Nephron (organoid): ENCODE results near the gene GTF3C4.

Experiments used
- H3K27ac Mint-ChIP-seq, 3 experiments: 2 replicates each; pipeline ENCODE4 v1.8.0; 2020; ENCODE audit warnings: mixed read lengths in 3 of 3, mild to moderate bottlenecking in 2 of 3, moderate library complexity in 1 of 3
- H3K27me3 Mint-ChIP-seq: 2 replicates; pipeline ENCODE4 v1.8.0; 2021; ENCODE audit warnings: low read depth, mild to moderate bottlenecking, moderate library complexity, mixed read lengths
- H3K36me3 Mint-ChIP-seq: 2 replicates; pipeline ENCODE4 v1.8.0; 2020; ENCODE audit warnings: low read depth, mixed read lengths
- H3K4me1 Mint-ChIP-seq: 2 replicates; pipeline ENCODE4 v1.8.0; 2020; ENCODE audit warnings: mixed read lengths
- H3K4me3 Mint-ChIP-seq, 3 experiments: 2 replicates each; pipeline ENCODE4 v1.8.0; 2020; ENCODE audit warnings: mild to moderate bottlenecking in 3 of 3, mixed read lengths in 3 of 3, moderate library complexity in 2 of 3
- H3K9me3 Mint-ChIP-seq: 2 replicates; pipeline ENCODE4 v1.8.0; 2020; ENCODE audit warnings: mixed read lengths
- CTCF ChIP-seq, 3 experiments: fragments of 200-600 bp; sonication (generic); IDR thresholded peaks; one replicate each; pipeline ENCODE4 v1.5.0; 2021; ENCODE audit warnings: antibody characterized with exemption in 3 of 3; ENCODE audit not compliant: unreplicated experiment in 3 of 3

GTF3C4 gene

DNA sequence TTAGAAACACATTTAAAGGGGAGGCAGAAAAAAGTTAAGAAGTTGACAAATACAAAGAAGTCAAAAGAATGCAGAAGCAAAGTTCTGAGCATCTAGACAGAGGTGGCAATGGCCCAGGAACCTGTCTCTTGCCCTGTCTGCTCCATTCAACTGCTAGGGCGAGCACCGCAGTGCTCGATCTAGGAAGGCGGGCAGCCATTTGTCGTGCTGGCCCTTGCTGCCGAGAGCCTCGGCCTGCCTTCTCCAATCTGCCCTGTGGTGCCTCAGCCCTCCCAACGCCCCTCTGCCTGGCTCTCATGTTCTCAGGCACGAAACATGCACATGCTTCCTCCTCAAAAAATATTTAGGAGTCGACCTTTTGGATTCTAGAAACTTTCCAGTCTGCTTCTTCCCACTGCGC is 42.7 kb upstream of the GTF3C4 start:
- H3K27ac Mint-ChIP-seq = no peak overlapping the region
- peaks cover 8% of the 10 kb centered on the region for H3K27me3 Mint-ChIP-seq
- no peak for TF ChIP-seq CTCF (IDR thresholded peaks at IDR 0.05; ENCODE audit: unreplicated experiment in 3 of 3)
- H3K9me3 Mint-ChIP-seq = no peaks in the 10 kb centered on the region
- H3K4me3 Mint-ChIP-seq = no peak overlapping the region
- peaks cover 75% of the 10 kb centered on the region for H3K36me3 Mint-ChIP-seq
- peaks cover under 1% of the 10 kb centered on the region for H3K4me1 Mint-ChIP-seq

DNA sequence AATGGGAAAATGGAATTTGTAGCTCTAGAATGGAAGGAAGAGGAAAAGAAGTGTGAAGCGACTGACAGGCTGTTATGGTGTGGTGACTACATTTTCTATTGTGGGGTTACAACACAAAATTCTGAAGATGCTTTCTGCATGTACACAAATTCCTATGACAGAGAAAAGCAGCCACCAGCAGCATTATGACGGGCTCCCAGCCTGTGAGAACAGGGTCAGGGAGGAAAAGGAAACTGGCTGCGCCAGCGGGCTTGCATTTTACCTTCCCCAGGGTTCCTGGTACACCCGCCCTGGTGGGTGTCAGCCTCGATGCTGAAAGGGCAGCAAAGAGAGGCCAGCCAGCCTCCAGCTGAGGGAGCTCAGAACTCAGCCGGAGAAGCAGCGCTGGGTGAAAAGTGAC is 41.5 kb upstream of the GTF3C4 start:
- no peak for TF ChIP-seq CTCF (IDR thresholded peaks at IDR 0.05; ENCODE audit: unreplicated experiment in 3 of 3)
- Mint-ChIP-seq H3K9me3 (no peaks in the 10 kb centered on the region), H3K36me3 (peaks cover 77% of the 10 kb centered on the region), H3K27ac (no peak overlapping the region), H3K4me3 (no peak overlapping the region), H3K27me3 (peaks cover 8% of the 10 kb centered on the region), H3K4me1 (no peaks in the 10 kb centered on the region)

- no peaks in the 10 kb centered on the region for H3K4me1 Mint-ChIP-seq
- no peak for TF ChIP-seq CTCF (IDR thresholded peaks at IDR 0.05; ENCODE audit: unreplicated experiment in 3 of 3)
- H3K9me3 Mint-ChIP-seq = no peaks in the 10 kb centered on the region
- H3K36me3 Mint-ChIP-seq = peaks cover 77% of the 10 kb centered on the region
- H3K27me3 Mint-ChIP-seq = peaks cover 8% of the 10 kb centered on the region
- H3K4me3 Mint-ChIP-seq = no peak overlapping the region
- H3K27ac Mint-ChIP-seq = no peak overlapping the region
Measured at GRCh38 chr9:132630116-132630515, 40.1 kb upstream of the GTF3C4 start.

GRCh38 chr9:132630811-132631210 is 39.5 kb upstream of the GTF3C4 start:
- TF ChIP-seq CTCF (IDR thresholded peaks at IDR 0.05; ENCODE audit: unreplicated experiment in 3 of 3) = no peak
- H3K4me1 Mint-ChIP-seq = no peaks in the 10 kb centered on the region
- no peak overlapping the region for H3K4me3 Mint-ChIP-seq
- no peaks in the 10 kb centered on the region for H3K9me3 Mint-ChIP-seq
- H3K27ac Mint-ChIP-seq = no peak overlapping the region
- peaks cover 71% of the 10 kb centered on the region for H3K36me3 Mint-ChIP-seq
- H3K27me3 Mint-ChIP-seq = peaks cover 8% of the 10 kb centered on the region

DNA sequence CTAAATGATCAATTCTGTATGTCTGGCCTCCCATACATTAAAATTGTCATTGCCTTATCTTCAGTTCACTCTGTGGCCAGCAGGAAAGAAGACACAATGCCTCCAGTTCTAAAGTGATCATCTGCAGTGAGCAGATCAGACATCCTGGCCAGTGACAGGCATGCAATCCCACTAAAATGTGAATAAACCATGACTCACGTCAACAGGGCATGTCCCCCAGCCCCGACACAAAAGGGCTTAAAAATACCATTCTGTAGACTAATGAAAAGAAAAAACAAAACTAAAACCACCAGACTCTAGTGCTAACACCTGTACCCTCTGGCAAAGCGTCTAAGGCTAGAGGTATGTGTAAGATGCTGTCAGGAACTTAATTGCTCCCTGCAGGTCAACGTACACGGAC is 39.0 kb upstream of the GTF3C4 start:
- Mint-ChIP-seq H3K4me3 (no peak overlapping the region), H3K27me3 (peaks cover 5% of the 10 kb centered on the region), H3K27ac (no peak overlapping the region), H3K9me3 (no peaks in the 10 kb centered on the region), H3K4me1 (no peaks in the 10 kb centered on the region), H3K36me3 (peaks cover 66% of the 10 kb centered on the region)
- no peak for TF ChIP-seq CTCF (IDR thresholded peaks at IDR 0.05; ENCODE audit: unreplicated experiment in 3 of 3)

GRCh38 chr9:132631685-132632084 is 38.6 kb upstream of the GTF3C4 start:
- H3K27me3 Mint-ChIP-seq = peaks cover 1% of the 10 kb centered on the region
- no peaks in the 10 kb centered on the region for H3K9me3 Mint-ChIP-seq
- H3K4me3 Mint-ChIP-seq = no peak overlapping the region
- H3K27ac Mint-ChIP-seq = no peak overlapping the region
- H3K4me1 Mint-ChIP-seq = no peaks in the 10 kb centered on the region
- H3K36me3 Mint-ChIP-seq = peaks cover 65% of the 10 kb centered on the region
- TF ChIP-seq CTCF (IDR thresholded peaks at IDR 0.05; ENCODE audit: unreplicated experiment in 3 of 3) = no peak
